Panc1 (cell line): Measurements from ENCODE around the gene HDLBP. TPM values are rescaled to one million over a fixed set of nuclear protein-coding genes. Genes with fewer than 3 reads are reported as not detected.

ENCODE experiments used
- ATAC-seq: fragments of 200-7000 bp; cut with Tn5 transposase; 2 replicates; pipeline ENCODE4 v1.9.1; 2020; ENCODE audit warnings: mild to moderate bottlenecking, moderate library complexity
- BruUV-seq: library from RNA; stranded (reverse); fragments of 400-500 nt; replicated peaks from 2 replicates; lab custom pipeline; 2021; lab: Mats Ljungman, UMichigan
- CTCF ChIA-PET: fragments of 300-600 bp; sonication (Branson Sonifier 250); formaldehyde crosslinking; loops from one replicate; lab custom pipeline; 2022; ENCODE audit warnings: antibody characterized with exemption; lab: Charles Lee
- POLR2A ChIA-PET: fragments of 300-600 bp; sonication (Branson Sonifier 250); formaldehyde crosslinking; loops from one replicate; lab custom pipeline; 2022; ENCODE audit warnings: antibody characterized with exemption; lab: Charles Lee
- DNase-seq: peaks from one replicate; pipeline ENCODE4 v3.0.0-alpha.2; 2010; ENCODE audit warnings: low read depth, low spot score
- H3K27ac ChIP-seq: 2 replicates; pipeline ENCODE4 v1.5.1; 2011; ENCODE audit warnings: mild to moderate bottlenecking, low read length, inconsistent platforms
- H3K27me3 ChIP-seq: fragments of 200-500 bp; sonication (Bioruptor generic); 2 replicates; pipeline ENCODE4 v1.6.0; 2014; ENCODE audit warnings: low read length, inconsistent platforms; ENCODE audit not compliant: control insufficient read depth, insufficient read depth
- H3K36me3 ChIP-seq: fragments of 200-500 bp; sonication (Bioruptor generic); 2 replicates; pipeline ENCODE4 v1.5.1; 2014; ENCODE audit warnings: inconsistent platforms, mild to moderate bottlenecking, low read length, moderate library complexity; ENCODE audit not compliant: control insufficient read depth, insufficient read depth
- H3K4me1 ChIP-seq: 2 replicates; pipeline ENCODE4 v1.5.1; 2011; ENCODE audit warnings: inconsistent platforms, mild to moderate bottlenecking, low read length, moderate library complexity; ENCODE audit not compliant: control insufficient read depth, insufficient read depth
- H3K4me3 ChIP-seq, 2 experiments: 2 replicates each; pipeline ENCODE4 v1.5.1; 2011 to 2012; ENCODE audit warnings: low read depth in 2 of 2, low read length in 2 of 2, mild to moderate bottlenecking in 2 of 2, inconsistent platforms in 1 of 2, moderate library complexity in 1 of 2
- H3K9me3 ChIP-seq: fragments of 200-500 bp; sonication (Bioruptor generic); 2 replicates; pipeline ENCODE4 v1.5.1; 2014; ENCODE audit warnings: low read depth, mild to moderate bottlenecking, inconsistent platforms, low read length, moderate library complexity; ENCODE audit not compliant: control insufficient read depth, insufficient read depth
- POLR2AphosphoS5 ChIP-seq: IDR thresholded peaks from 2 replicates; pipeline ENCODE4 v1.6.1; 2012; ENCODE audit warnings: mild to moderate bottlenecking, low read depth, low read length, moderate library complexity
- REST ChIP-seq, 2 experiments: IDR thresholded peaks; 2 replicates each; pipeline ENCODE4 v1.6.1; 2011 to 2012; ENCODE audit warnings: low read depth in 2 of 2, control low read depth in 1 of 2, low read length in 1 of 2, mild to moderate bottlenecking in 1 of 2, moderate library complexity in 1 of 2; ENCODE audit not compliant: insufficient read depth in 1 of 2
- SIN3A ChIP-seq: IDR thresholded peaks from 2 replicates; pipeline ENCODE4 v1.6.1; 2012; ENCODE audit warnings: low read depth, mild to moderate bottlenecking, low read length, moderate library complexity, borderline replicate concordance; ENCODE audit not compliant: insufficient read depth
- TCF7L2 ChIP-seq: IDR thresholded peaks from 2 replicates; pipeline ENCODE4 v1.6.1; 2011; ENCODE audit warnings: mild to moderate bottlenecking, low read depth, low read length, inconsistent platforms
- in situ Hi-C: cut with HindIII; loops from 2 replicates; pipeline ENCODE4 v1.10.0; 2016; ENCODE audit warnings: low sequenced_read_pairs, low pct_unique_long_range_greater_than_20kb
- intact Hi-C: fragments of 100-400 bp; cut with micrococcal nuclease; formaldehyde crosslinking; loops from one replicate; pipeline ENCODE4 v1.10.0; 2022; ENCODE audit not compliant: unreplicated experiment
- total RNA-seq: library from RNA; stranded (reverse); gene quantifications from one replicate; pipeline ENCODE4 v1.2.1, GENCODE V29; 2021; ENCODE audit not compliant: unreplicated experiment

Gene HDLBP
- total RNA-seq, 1 experiment from 2014 or later = 656 TPM

GRCh38 chr2:241240320-241241004, 75.0 kb downstream of the HDLBP start:
- ChIA-PET POLR2A (no interaction called here), CTCF (no interaction called here)
- Histone ChIP-seq H3K27me3 (no peaks in the 10 kb centered on the region), H3K4me3 (no peak overlapping the region), H3K27ac (no peak overlapping the region), H3K36me3 (peaks cover 46% of the 10 kb centered on the region), H3K9me3 (no peaks in the 10 kb centered on the region), H3K4me1 (no peaks in the 10 kb centered on the region)
- in situ Hi-C loops (no loop called here), intact Hi-C loops (no loop called here)
- DNase-seq = no peak
- TF ChIP-seq REST (IDR thresholded peaks at IDR 0.05; ENCODE audit: insufficient read depth in 1 of 2, low read depth in 2 of 2, low read length in 1 of 2) (no peak), SIN3A (no peak), TCF7L2 (no peak), POLR2AphosphoS5 (no peak)
- no TSS peak for BruUV-seq
- no peak for ATAC-seq

GRCh38 chr2:241239552-241240202, 75.8 kb downstream of the HDLBP start:
- Histone ChIP-seq H3K36me3 (peaks cover 51% of the 10 kb centered on the region), H3K9me3 (no peaks in the 10 kb centered on the region), H3K4me3 (no peak overlapping the region), H3K4me1 (no peaks in the 10 kb centered on the region), H3K27ac (no peak overlapping the region), H3K27me3 (no peaks in the 10 kb centered on the region)
- BruUV-seq = no TSS peak
- POLR2A ChIA-PET = no interaction called here
- DNase-seq = no peak
- in situ Hi-C loops (no loop called here), intact Hi-C loops (no loop called here)
- CTCF ChIA-PET = no interaction called here
- TF ChIP-seq REST (IDR thresholded peaks at IDR 0.05; ENCODE audit: insufficient read depth in 1 of 2, low read depth in 2 of 2, low read length in 1 of 2) = no peak
- ATAC-seq = no peak
